Astrocyte (in vitro differentiated cells and primary cell): ENCODE results near the gene PERM1.

Experiments
- EZH2 ChIP-seq: IDR thresholded peaks from 2 replicates; pipeline ENCODE4 v1.6.1; 2012; ENCODE audit warnings: mild to moderate bottlenecking, low read length, inconsistent platforms; ENCODE audit not compliant: insufficient read depth
- TF ChIP-seq, protein P1 (sequence below): IDR thresholded peaks from 2 replicates; pipeline ENCODE4 v1.5.1; 2011; ENCODE audit warnings: low read depth, mild to moderate bottlenecking, inconsistent platforms, low read length, moderate library complexity; ENCODE audit not compliant: insufficient read depth

DNA sequence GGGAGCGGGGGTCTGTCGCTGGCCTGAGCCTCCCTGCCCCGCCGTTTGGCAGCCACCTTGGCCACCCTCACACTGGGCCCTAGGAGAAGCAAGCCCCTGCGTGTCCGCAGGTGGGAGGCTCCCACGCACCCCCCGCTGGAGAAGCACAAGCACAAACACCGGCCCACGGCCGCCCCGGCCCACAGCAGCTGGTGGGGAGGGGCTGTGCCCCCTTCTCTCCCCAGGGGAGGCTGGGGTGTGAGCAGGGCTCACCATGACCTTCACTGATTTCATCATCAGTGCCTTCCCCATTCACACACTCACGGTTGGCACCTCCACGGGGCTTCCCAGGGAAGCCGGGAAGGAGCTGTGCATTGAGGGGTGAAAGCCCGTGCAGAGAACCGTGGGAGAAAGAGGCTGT, 45.9 kb upstream of the PERM1 start:
- TF ChIP-seq, protein P1, sequence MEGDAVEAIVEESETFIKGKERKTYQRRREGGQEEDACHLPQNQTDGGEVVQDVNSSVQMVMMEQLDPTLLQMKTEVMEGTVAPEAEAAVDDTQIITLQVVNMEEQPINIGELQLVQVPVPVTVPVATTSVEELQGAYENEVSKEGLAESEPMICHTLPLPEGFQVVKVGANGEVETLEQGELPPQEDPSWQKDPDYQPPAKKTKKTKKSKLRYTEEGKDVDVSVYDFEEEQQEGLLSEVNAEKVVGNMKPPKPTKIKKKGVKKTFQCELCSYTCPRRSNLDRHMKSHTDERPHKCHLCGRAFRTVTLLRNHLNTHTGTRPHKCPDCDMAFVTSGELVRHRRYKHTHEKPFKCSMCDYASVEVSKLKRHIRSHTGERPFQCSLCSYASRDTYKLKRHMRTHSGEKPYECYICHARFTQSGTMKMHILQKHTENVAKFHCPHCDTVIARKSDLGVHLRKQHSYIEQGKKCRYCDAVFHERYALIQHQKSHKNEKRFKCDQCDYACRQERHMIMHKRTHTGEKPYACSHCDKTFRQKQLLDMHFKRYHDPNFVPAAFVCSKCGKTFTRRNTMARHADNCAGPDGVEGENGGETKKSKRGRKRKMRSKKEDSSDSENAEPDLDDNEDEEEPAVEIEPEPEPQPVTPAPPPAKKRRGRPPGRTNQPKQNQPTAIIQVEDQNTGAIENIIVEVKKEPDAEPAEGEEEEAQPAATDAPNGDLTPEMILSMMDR: no peak
- TF ChIP-seq EZH2: no peak
